HepG2 (cell line): Measurements from ENCODE around the gene TUBB3. TPM values are rescaled to one million over a fixed set of nuclear protein-coding genes. Genes with fewer than 3 reads are reported as not detected.
A peak's percentile ranks its signal among the peaks of the same experiment; 100 is the strongest.

Experiments used
- EEA1 ChIP-seq: sonication (generic); formaldehyde crosslinking; IDR thresholded peaks from 2 replicates; pipeline ENCODE4 v1.5.1; 2020; ENCODE audit warnings: mild to moderate bottlenecking, missing genetic modification reagents, borderline replicate concordance
- ELF3 ChIP-seq: IDR thresholded peaks from 2 replicates; pipeline ENCODE4 v1.6.1; 2016; ENCODE audit warnings: missing genetic modification reagents, missing compliant biosample characterization
- FOXA1 ChIP-seq, 2 experiments: fragments of 450-650 bp in 1 of 2; sonication (generic) in 1 of 2; formaldehyde crosslinking in 1 of 2; IDR thresholded peaks; 2 replicates each; pipeline versions ENCODE4 v1.4.0 to v1.6.1; 2016 to 2020; ENCODE audit warnings: missing genetic modification reagents in 1 of 2
- GFI1 ChIP-seq: sonication (generic); formaldehyde crosslinking; IDR thresholded peaks from 2 replicates; pipeline ENCODE4 v1.5.0; 2020; ENCODE audit warnings: missing genetic modification reagents, mild to moderate bottlenecking, borderline replicate concordance
- KDM3A ChIP-seq: IDR thresholded peaks from 2 replicates; pipeline ENCODE4 v1.6.1; 2018; ENCODE audit warnings: low read depth, missing compliant biosample characterization
- MED13 ChIP-seq: sonication (generic); formaldehyde crosslinking; IDR thresholded peaks from 2 replicates; pipeline ENCODE4 v1.5.0; 2020; ENCODE audit warnings: missing genetic modification reagents
- TCF7L2 ChIP-seq: IDR thresholded peaks from 2 replicates; pipeline ENCODE4 v1.6.1; 2011; ENCODE audit warnings: mild to moderate bottlenecking, low read depth, low read length, moderate library complexity
- THAP11 ChIP-seq: IDR thresholded peaks from 2 replicates; pipeline ENCODE4 v1.6.1; 2016; ENCODE audit warnings: missing biosample characterization, missing genetic modification reagents
- ZNF335 ChIP-seq: sonication (generic); formaldehyde crosslinking; IDR thresholded peaks from 2 replicates; pipeline ENCODE4 v1.4.0; 2020; ENCODE audit warnings: missing genetic modification reagents
- ZNF605 ChIP-seq: sonication (generic); formaldehyde crosslinking; IDR thresholded peaks from 2 replicates; pipeline ENCODE4 v1.8.0; 2022; ENCODE audit warnings: mild to moderate bottlenecking, missing genetic modification reagents
- polyA plus RNA-seq, 8 experiments: library from polyadenylated mRNA; depleted of rRNA in 3 of 8; stranded (reverse) in 7 of 8; unstranded in 1 of 8; fragments of >200 nt; fragmentation: Illumina TruSeq in 4 of 8; extraction: Trizol in 4 of 8; gene quantifications; 2 replicates each; pipeline versions ENCODE4 v1.2.1 to v1.2.3, GENCODE V29; 2011 to 2016; ENCODE audit warnings: low read depth in 4 of 8, missing spikeins in 1 of 8, mixed read lengths in 1 of 8; ENCODE audit not compliant: insufficient read depth in 1 of 8
- total RNA-seq, 5 experiments: library from RNA; depleted of rRNA; stranded (reverse); fragments of >200 nt; fragmentation: Illumina TruSeq; extraction: Trizol; gene quantifications; 2 replicates each; pipeline ENCODE4 v1.2.3, GENCODE V29; 2016; ENCODE audit warnings: low read depth in 1 of 5
- TF ChIP-seq, protein P1 (sequence below): sonication (generic); formaldehyde crosslinking; IDR thresholded peaks from 2 replicates; pipeline ENCODE4 v1.9.0; 2021; ENCODE audit warnings: missing genetic modification reagents, borderline replicate concordance
- TF ChIP-seq, protein P2 (sequence below): sonication (generic); formaldehyde crosslinking; IDR thresholded peaks from 2 replicates; pipeline ENCODE4 v1.4.0; 2020; ENCODE audit warnings: missing genetic modification reagents, mild to moderate bottlenecking, borderline replicate concordance
- TF ChIP-seq, protein P3 (sequence below): IDR thresholded peaks from 2 replicates; pipeline ENCODE4 v1.6.1; 2012; ENCODE audit warnings: low read length, improper control_type of control experiment
- TF ChIP-seq, protein P4 (sequence below): sonication (generic); formaldehyde crosslinking; IDR thresholded peaks from 2 replicates; pipeline ENCODE4 v1.4.0; 2020; ENCODE audit warnings: missing genetic modification reagents, mild to moderate bottlenecking, borderline replicate concordance
- TF ChIP-seq, protein P5 (sequence below): sonication (generic); formaldehyde crosslinking; IDR thresholded peaks from 2 replicates; pipeline ENCODE4 v1.4.0; 2020; ENCODE audit warnings: missing genetic modification reagents
- TF ChIP-seq, protein P6 (sequence below): IDR thresholded peaks from 2 replicates; pipeline ENCODE4 v1.6.1; 2018; ENCODE audit warnings: missing genetic modification reagents, mild to moderate bottlenecking, missing compliant biosample characterization

The TUBB3 gene
- total and polyA plus RNA-seq, 2 of the 13 experiments (the other 11 are each of a cell fraction or from before 2014, with no cell fraction given): 110 to 185 TPM

DNA sequence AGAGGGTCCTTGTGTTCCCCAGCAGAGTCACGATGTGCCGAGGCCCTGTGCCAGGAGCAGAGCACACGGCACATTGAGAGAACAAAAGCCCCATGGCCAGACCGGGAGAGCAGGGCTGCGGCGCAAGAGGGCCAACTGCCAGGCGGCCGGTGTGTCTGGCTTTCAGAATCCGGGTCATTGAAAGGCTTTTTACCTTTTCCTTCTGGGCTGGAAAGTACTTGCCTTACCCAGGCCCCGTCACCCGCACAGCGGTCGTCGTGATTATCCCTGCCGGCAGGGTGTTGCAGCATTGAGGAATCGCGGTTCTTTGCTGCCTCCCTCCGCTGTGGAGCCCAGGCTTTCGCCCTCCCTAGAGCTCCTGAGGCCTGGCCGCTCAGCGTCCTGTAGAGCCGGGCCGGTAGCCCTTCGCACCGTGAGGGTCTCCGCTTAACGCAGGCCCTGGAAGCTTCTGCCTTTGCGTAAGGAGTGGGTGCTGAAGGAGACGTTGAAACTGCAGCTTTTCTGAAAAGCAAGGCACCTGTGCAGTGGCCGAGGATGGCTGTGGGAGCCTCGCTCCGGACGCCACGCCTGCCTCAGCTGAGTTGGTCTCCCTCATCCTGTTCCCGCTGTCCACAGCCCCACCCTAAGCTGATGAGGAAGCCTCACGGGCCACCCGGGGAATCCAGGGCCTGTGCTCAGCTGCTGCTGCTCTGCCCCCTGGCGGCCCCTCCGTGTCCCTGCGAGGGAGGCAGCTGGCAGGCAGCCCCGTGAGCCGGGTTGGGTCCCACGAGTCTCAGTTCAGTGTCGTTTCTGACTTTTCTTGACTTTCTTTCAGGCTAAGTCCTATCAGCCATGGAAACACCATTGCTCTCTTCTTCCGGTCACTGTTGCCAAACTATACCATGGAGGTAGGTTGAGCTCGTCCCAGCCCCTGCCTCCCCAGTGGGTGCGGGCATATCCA lies 13.1 kb upstream of the TUBB3 start (continued):
- TF ChIP-seq, protein P1, sequence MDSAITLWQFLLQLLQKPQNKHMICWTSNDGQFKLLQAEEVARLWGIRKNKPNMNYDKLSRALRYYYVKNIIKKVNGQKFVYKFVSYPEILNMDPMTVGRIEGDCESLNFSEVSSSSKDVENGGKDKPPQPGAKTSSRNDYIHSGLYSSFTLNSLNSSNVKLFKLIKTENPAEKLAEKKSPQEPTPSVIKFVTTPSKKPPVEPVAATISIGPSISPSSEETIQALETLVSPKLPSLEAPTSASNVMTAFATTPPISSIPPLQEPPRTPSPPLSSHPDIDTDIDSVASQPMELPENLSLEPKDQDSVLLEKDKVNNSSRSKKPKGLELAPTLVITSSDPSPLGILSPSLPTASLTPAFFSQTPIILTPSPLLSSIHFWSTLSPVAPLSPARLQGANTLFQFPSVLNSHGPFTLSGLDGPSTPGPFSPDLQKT: no peak
- TF ChIP-seq THAP11 (CRISPR knock-in tag): 0 out of 2 replicates have a peak, but pooled peaks have one; percentile 25
- TF ChIP-seq GFI1: no peak
- TF ChIP-seq TCF7L2: no peak
- TF ChIP-seq, protein P2, sequence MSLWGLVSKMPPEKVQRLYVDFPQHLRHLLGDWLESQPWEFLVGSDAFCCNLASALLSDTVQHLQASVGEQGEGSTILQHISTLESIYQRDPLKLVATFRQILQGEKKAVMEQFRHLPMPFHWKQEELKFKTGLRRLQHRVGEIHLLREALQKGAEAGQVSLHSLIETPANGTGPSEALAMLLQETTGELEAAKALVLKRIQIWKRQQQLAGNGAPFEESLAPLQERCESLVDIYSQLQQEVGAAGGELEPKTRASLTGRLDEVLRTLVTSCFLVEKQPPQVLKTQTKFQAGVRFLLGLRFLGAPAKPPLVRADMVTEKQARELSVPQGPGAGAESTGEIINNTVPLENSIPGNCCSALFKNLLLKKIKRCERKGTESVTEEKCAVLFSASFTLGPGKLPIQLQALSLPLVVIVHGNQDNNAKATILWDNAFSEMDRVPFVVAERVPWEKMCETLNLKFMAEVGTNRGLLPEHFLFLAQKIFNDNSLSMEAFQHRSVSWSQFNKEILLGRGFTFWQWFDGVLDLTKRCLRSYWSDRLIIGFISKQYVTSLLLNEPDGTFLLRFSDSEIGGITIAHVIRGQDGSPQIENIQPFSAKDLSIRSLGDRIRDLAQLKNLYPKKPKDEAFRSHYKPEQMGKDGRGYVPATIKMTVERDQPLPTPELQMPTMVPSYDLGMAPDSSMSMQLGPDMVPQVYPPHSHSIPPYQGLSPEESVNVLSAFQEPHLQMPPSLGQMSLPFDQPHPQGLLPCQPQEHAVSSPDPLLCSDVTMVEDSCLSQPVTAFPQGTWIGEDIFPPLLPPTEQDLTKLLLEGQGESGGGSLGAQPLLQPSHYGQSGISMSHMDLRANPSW: no peak
- TF ChIP-seq FOXA1 (IDR thresholded peaks at IDR 0.05): no peak
- TF ChIP-seq FOXA1 (CRISPR knock-in tag; IDR thresholded peaks at IDR 0.05): no peak
- TF ChIP-seq, protein P3, sequence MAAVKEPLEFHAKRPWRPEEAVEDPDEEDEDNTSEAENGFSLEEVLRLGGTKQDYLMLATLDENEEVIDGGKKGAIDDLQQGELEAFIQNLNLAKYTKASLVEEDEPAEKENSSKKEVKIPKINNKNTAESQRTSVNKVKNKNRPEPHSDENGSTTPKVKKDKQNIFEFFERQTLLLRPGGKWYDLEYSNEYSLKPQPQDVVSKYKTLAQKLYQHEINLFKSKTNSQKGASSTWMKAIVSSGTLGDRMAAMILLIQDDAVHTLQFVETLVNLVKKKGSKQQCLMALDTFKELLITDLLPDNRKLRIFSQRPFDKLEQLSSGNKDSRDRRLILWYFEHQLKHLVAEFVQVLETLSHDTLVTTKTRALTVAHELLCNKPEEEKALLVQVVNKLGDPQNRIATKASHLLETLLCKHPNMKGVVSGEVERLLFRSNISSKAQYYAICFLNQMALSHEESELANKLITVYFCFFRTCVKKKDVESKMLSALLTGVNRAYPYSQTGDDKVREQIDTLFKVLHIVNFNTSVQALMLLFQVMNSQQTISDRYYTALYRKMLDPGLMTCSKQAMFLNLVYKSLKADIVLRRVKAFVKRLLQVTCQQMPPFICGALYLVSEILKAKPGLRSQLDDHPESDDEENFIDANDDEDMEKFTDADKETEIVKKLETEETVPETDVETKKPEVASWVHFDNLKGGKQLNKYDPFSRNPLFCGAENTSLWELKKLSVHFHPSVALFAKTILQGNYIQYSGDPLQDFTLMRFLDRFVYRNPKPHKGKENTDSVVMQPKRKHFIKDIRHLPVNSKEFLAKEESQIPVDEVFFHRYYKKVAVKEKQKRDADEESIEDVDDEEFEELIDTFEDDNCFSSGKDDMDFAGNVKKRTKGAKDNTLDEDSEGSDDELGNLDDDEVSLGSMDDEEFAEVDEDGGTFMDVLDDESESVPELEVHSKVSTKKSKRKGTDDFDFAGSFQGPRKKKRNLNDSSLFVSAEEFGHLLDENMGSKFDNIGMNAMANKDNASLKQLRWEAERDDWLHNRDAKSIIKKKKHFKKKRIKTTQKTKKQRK: no peak
- TF ChIP-seq, protein P4, sequence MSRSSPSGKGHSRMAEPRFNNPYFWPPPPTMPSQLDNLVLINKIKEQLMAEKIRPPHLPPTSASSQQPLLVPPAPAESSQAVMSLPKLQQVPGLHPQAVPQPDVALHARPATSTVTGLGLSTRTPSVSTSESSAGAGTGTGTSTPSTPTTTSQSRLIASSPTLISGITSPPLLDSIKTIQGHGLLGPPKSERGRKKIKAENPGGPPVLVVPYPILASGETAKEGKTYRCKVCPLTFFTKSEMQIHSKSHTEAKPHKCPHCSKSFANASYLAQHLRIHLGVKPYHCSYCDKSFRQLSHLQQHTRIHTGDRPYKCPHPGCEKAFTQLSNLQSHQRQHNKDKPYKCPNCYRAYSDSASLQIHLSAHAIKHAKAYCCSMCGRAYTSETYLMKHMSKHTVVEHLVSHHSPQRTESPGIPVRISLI (CRISPR knock-in tag): no peak
- TF ChIP-seq ZNF335 (CRISPR knock-in tag): no peak
- TF ChIP-seq, protein P5, sequence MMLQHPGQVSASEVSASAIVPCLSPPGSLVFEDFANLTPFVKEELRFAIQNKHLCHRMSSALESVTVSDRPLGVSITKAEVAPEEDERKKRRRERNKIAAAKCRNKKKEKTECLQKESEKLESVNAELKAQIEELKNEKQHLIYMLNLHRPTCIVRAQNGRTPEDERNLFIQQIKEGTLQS (CRISPR knock-in tag): peak; percentile 46; the same call in 1 of the 2 replicates
- TF ChIP-seq ZNF605 (CRISPR knock-in tag): no peak
- TF ChIP-seq, protein P6, sequence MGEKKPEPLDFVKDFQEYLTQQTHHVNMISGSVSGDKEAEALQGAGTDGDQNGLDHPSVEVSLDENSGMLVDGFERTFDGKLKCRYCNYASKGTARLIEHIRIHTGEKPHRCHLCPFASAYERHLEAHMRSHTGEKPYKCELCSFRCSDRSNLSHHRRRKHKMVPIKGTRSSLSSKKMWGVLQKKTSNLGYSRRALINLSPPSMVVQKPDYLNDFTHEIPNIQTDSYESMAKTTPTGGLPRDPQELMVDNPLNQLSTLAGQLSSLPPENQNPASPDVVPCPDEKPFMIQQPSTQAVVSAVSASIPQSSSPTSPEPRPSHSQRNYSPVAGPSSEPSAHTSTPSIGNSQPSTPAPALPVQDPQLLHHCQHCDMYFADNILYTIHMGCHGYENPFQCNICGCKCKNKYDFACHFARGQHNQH (CRISPR knock-in tag): peak; percentile 57; the same call in 1 of the 2 replicates
- TF ChIP-seq KDM3A: peak; percentile 62; the same call in 1 of the 2 replicates
- 0 out of 2 replicates have a peak, but pooled peaks have one; percentile 50 for TF ChIP-seq ELF3
- no peak for TF ChIP-seq MED13
- TF ChIP-seq EEA1 (CRISPR knock-in tag): peak; percentile 78
